Activated CD8-positive, alpha-beta memory T cell treated with anti-CD3 and anti-CD28 coated beads, Interleukin-2, amount 50 U/mL, for 4 hours (primary cell): Measurements from ENCODE around the gene KBTBD12.
"Not testable (repeated sequence)": the region's sequence is repeated elsewhere in the genome, so short reads cannot be mapped to it uniquely, and the experiment has no call there.

ENCODE experiments used
- DNase-seq: peaks from one replicate; pipeline ENCODE4 v3.0.0-alpha.2; 2020

KBTBD12 gene, protein sequence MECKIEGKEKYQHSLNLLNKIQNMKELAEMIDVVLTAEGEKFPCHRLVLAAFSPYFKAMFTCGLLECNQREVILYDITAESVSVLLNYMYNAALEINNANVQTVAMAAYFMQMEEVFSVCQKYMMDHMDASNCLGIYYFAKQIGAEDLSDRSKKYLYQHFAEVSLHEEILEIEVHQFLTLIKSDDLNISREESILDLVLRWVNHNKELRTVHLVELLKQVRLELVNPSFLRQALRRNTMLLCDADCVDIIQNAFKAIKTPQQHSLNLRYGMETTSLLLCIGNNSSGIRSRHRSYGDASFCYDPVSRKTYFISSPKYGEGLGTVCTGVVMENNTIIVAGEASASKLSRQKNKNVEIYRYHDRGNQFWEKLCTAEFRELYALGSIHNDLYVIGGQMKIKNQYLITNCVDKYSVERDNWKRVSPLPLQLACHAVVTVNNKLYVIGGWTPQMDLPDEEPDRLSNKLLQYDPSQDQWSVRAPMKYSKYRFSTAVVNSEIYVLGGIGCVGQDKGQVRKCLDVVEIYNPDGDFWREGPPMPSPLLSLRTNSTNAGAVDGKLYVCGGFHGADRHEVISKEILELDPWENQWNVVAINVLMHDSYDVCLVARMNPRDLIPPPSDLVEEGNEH

DNA sequence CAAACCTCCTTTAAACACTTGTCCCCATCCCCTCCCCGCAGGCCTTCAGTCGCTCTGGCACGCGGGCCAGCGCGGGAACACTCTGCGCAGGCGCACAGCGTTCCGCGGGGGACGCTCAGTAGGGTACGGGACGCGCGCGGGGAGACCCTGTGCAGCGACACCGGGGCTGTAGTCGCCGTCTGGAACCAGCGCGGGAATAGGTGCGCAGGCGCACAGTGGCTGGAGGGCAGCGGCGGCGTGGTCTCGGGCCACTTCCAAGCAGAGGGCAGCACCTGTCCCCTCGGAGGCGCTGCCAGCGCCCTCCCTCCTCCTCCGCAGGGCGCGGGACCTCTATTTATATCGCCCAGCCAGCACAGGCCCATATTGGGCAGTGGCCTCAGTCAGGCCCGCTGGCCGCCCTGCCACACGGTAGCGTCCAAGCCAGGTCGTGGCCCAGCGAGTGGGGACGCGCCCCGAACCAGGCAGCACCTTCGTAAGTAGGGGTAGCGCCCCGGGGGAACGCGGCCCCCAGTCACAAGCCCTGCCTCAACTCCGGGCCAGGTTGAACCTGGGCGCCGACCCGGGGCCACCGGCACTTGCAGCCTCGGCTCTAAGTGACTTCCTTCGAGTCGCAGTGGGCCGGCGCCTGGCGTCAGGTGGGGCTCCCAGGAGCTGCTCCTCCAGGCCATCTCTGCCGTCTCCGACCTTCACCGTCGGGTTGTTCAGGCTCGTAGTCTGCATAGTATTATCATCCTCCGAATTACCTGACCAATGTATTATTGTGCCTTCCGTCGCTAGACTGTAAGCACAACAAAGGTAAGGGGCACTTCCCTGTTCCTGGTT lies at the start of gene KBTBD12:
TSS of gene KBTBD12 (plus strand) at position 118 of the 822 bp plus-strand sequence. CDS start 7,830 bp downstream, outside the sequence.
- DNase-seq, result no peak

DNA sequence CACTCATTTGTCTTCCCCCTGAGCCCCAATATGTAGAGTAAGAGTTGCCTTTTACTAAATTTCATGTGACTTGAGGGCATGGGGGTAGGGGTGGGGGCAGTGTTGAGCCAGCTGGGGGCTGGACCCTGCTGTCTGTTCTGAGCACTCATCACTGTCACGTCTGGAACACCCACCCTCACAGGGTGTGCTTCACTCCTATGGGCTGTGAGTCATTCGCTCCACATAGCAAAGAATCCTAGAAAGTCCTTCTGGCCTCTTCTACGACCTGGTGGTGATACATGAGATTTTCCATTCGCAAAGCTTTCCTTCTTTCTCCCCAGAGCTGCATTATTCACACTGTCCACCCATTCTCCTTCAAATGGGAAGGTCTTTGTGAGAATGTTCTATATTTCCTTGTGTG lies 49.1 kb upstream of the KBTBD12 start:
- no peak for DNase-seq

DNA sequence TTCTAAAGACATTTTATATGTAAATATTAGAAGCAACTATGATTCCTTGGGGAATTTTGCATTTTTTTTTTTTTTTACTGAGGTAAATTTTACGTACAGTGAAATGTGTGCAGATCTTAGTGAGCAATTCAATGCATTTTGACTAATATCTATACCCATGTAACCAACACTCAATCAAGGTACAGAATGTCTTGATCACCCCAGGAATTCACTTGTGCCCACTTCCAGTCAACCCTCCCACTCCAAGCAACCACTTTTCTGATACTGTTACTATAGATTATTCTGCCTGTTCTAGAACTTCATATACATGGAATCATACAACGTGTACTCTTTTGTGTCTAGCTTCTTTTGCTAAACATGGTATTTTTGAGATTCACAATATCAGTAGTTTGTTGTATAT lies 47.6 kb upstream of the KBTBD12 start:
- DNase-seq, result no peak

DNA sequence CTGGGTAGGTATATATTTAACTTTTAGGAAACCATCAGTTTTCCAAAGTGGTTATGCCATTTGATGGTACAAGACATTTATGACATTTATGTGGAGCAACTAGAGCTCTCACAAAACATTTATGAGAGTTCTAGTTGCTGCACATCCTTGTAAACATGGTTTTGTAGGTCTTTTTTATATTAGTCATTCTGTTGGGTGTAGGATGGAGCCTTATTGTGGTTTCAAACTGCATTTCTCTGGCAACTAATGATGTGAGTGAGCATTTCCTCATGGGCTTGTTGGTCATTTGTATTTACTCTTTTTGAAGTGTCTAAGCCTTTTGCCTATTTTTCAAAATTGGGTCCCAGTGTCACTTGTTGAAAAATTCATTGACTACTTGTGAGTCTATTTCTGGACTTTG lies 47.0 kb upstream of the KBTBD12 start:
- no peak for DNase-seq

DNA sequence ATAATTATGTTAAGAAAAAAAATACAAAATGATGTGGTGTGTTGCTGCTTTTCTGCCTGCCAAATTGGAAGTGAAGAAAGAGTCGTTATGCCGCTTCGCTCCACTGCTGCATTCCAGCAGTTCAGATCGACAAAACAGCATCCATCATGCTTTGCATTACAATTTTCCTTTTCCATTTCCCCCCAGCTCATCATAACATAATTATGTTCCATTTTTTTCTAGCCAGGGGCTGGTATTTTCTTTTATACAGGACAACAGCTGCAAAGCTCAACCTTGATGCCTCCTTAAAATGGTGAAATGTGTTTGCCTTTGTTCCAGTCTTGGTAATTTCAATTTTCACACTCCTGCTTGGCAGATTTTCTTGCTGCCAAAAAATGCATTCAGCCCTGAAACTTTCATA lies 44.9 kb upstream of the KBTBD12 start:
- no peak for DNase-seq

DNA sequence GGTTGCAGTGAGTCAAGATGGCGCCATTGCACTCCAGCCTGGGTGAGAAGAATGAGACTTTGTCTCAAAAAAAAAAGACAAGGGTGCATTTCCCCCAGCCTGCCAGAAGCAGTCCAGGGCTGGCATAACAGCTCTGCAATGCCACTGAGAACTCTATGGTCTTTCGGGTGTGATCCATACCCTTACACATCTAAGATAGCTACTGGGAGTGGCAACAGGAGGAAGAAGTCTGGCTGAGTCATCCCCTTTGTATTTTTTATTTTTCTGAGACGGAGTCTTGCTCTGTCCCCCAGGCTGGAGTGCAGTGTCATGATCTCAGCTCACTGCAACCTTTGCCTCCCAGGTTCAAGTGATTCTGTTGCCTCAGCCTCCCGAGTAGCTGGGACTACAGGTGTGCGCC lies 40.9 kb upstream of the KBTBD12 start:
- not testable (repeated sequence) for DNase-seq

- DNase-seq, result no peak
These were observed 33.4 kb upstream of the KBTBD12 start for GRCh38 chr3:127881586-127881985.

GRCh38 chr3:127884041-127884440 lies 31.0 kb upstream of the KBTBD12 start:
- DNase-seq, result no peak

DNA sequence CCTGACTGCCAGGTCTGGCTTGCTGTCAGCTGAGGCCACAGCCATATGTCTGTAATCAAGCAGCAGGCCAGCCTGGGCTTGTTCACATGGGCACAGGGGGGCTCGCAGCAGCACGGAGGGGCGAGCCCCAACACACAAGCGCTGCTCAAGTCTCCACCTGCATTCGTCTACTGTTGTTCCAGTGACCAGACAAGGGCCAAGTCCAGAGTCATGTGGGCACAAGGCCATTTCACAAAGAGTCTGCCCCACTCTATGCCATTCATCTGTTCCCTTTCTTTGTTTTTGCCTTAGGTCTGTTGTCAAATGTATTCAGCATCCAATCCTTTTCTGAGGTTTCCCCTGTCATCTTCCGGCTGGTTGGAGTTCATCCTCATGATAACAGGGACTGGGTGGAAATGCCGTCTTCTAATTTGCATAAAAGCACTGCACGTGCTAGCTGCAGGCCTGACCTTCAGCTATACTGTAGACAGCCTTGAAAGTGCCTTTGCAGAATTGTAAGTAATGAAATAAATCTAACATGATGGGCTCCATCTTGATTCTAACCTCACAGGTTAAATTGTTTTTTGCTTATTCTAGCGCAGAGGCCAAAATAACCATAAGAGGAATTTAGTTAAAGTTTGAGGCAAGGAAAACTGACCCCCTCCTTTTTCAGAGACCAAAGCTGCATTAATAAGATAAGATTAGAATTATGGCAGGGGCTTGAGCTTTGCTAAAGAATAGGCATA lies 28.6 kb upstream of the KBTBD12 start:
- no peak for DNase-seq

GRCh38 chr3:127886956-127887231 lies 28.1 kb upstream of the KBTBD12 start:
- no peak for DNase-seq

GRCh38 chr3:127887321-127887720 lies 27.7 kb upstream of the KBTBD12 start:
- DNase-seq, result no peak

GRCh38 chr3:127888156-127888555 lies 26.9 kb upstream of the KBTBD12 start:
- no peak for DNase-seq

DNA sequence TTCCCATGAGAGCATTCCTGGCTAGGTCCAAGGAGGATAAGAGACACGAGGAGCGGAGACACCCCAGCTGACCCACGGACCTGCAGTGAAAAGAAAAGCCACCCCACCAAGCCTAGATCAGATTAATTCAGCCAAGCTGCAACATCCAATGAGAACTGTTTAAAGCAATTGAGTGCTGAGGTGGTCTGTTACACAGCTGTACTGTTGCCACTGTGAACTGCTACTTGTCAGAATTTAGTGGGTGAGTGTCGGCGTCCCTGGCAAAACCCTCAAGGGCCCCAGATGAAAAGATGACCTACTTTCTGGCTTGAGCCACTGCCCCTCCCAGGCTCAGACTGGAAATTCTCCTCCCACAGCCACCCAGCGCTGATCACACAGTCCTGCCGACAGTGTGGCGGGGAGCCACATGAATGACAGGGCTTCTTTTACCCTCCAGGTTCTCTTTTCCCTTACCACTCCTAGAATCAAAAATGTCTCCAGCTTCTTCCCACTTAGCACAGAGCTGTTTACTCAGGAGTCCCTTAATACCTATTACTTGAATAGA lies 26.4 kb upstream of the KBTBD12 start:
- no peak for DNase-seq

- DNase-seq, result no peak
These were observed 25.6 kb upstream of the KBTBD12 start for GRCh38 chr3:127889461-127889863.

- no peak for DNase-seq
These were observed 24.9 kb upstream of the KBTBD12 start for GRCh38 chr3:127889976-127890650.

- not testable (repeated sequence) for DNase-seq
These were observed 24.3 kb upstream of the KBTBD12 start for GRCh38 chr3:127890651-127891290.

- DNase-seq, result no peak
These were observed 20.6 kb upstream of the KBTBD12 start for GRCh38 chr3:127894481-127894880.

GRCh38 chr3:127899200-127899599 lies 15.8 kb upstream of the KBTBD12 start:
- DNase-seq, result no peak

DNA sequence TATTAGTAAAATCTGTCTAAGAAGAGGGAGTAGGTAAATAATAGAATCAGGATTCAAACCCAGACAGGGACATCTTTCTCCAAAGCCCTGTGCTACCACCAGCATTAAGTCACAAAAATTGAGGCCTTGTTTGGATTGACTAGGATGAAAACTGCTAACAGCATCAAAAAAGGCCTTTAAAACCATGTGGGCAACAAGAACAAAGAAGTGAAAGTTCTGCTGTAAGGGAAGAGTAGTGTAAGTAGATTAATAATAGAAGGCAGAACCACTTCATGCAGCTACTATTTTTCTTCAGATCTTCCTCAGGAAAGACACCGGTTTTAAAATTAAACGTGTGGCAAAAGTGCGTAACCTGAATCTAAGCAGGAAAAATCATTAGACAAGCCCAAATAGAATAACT lies 15.3 kb upstream of the KBTBD12 start:
- DNase-seq, result no peak

DNA sequence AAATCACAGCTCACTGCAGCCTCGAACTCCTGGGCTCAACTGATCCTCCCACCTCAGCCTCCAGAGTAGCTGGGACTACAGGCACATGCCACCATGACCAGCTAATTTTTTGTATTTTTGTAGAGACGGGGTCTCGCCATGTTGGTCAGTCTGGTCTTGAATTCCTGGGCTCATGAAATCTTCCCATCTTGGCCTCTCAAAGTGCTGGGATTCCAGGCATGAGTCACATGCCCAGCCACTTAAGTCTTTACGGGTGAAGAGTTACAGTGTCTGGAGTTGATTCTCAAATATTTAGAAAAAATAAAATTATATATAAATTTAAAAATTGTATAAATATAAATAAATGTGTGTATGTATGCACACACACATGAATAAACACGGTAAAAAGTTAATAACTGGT lies 14.5 kb upstream of the KBTBD12 start:
- DNase-seq, result no peak

- DNase-seq, result no peak
These were observed 12.5 kb upstream of the KBTBD12 start for GRCh38 chr3:127902486-127902885.
